ENCODE results near the gene MCUB.
"Not testable (repeated sequence)": the region's sequence is repeated elsewhere in the genome, so short reads cannot be mapped to it uniquely, and the experiment has no call there.

The MCUB gene

GRCh38 chr4:109629775-109630174, 69.7 kb downstream of the MCUB start:
- DNase-seq (ENCODE audit: low spot score) = no peak

DNA sequence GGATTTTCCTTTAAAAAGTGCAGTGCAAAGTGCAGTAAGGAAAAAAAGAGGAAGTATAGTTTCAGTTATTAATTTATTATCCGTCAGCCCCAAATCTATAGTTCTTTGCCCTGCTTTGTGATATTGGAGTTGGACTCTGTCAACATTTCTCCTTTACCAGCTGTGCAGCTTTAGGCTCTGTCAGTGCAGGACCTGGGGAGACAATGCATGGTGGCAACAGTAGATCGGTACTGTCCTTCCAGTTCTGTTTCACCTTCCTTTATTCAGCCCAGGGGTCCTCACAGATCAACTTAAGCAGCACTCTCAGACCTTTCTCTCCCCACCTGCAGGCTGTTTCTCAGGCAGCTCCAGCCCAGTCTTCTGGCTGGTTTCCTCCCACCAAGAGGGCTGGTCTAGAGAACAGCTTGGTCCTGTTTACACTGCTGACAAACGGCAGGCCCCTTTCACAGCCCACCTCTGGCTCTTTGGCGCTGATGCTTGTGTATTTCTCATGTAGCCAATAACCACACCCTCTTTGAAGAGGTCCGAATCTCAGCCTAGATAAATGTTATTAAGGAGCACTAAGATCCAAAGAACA, 71.6 kb downstream of the MCUB start:
- DNase-seq (ENCODE audit: low spot score) = peak; percentile 8

DNA sequence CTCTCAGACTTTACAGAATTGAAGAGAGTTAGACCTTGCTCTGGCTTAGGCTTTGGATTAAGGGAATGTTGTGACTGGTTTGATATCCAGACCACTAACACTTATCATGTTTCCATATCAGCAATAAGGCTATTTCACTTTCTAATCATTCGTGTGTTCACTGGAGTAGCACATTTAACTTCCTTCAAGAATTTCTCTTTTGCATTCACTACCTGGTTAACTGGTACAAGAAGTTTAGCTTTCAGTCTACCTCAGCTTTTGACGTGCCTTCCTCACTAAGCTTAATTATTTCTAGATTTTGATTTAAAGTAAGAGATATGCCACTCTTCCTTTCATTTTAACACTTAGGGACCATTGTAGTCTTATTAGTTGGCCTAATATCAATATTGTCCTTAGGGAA, 80.6 kb downstream of the MCUB start:
- DNase-seq (ENCODE audit: low spot score) = no peak

DNA sequence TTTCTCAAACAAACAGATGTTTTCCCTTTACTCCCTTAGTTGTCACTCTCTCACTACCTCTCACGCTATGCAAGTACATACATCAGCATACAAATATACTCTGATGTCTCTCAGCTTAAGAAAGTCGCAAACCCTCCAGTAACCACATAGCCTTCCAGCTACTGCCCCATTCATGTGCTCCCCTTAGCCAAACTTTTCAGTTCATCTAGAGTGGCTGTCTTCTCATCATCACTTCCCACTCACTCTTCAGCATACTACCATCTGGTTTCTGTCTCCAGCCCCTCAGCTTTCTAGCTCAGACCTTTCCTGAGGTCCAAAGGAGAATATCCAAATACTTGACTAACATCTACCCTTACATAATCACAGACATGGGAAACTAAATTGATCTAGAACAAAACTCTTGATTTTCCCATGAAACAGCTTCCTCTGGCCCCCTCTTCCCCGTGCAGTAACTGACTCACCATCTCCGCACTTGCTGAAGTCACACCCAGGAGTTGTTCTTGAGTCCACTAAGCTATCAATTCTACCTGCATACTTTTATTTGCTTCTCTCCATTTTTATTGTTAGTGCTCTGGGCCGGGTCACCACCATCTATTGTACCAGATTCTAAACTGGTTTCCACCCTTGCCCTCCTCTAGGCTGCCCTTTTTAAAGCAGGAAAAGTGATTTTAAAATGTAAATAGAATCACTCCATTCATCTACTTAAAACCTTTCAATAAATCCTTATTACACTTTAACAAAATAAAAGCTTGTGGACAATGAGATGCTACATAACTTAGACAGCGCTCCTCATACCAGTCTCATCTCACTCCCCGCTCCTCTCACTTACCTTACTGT, 86.0 kb downstream of the MCUB start:
- no peak for DNase-seq (ENCODE audit: low spot score)

- no peak for DNase-seq (ENCODE audit: low spot score)
Observed at GRCh38 chr4:109648266-109648996, 88.4 kb downstream of the MCUB start.

- no peak for DNase-seq (ENCODE audit: low spot score)
Observed at GRCh38 chr4:109648997-109649575, 89.0 kb downstream of the MCUB start.

- no peak for DNase-seq (ENCODE audit: low spot score)
Observed at GRCh38 chr4:109649872-109650271, 89.8 kb downstream of the MCUB start.

- no peak for DNase-seq (ENCODE audit: low spot score)
Observed at GRCh38 chr4:109655396-109655795, 95.3 kb downstream of the MCUB start.

- no peak for DNase-seq (ENCODE audit: low spot score)
Observed at GRCh38 chr4:109657854-109658418, 97.9 kb downstream of the MCUB start.

- no peak for DNase-seq (ENCODE audit: low spot score)
Observed at GRCh38 chr4:109658871-109659410, 98.9 kb downstream of the MCUB start.

- DNase-seq (ENCODE audit: low spot score) = no peak
Observed at GRCh38 chr4:109662116-109662515, 102.1 kb downstream of the MCUB start.

DNA sequence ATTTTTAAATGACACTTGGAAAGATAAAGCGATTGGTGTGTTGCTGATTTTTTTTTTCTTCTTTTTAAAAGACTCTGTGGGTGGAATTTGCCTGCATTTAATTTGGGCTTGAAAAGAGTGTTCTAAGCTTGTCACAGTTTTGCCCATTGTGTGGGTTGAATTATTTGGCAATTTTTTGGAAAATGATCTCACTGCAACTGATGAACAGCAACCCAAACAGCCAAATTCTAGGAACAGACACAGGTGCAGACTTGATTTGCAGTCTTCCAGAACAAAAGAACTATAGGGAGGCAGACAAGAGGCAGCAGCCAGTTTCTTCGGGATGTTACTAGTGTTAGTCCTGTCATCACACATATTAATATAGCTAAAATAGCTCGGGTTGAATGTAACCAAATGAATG, 102.7 kb downstream of the MCUB start:
- DNase-seq (ENCODE audit: low spot score) = no peak

- no peak for DNase-seq (ENCODE audit: low spot score)
Observed at GRCh38 chr4:109665783-109666485, 105.9 kb downstream of the MCUB start.

DNA sequence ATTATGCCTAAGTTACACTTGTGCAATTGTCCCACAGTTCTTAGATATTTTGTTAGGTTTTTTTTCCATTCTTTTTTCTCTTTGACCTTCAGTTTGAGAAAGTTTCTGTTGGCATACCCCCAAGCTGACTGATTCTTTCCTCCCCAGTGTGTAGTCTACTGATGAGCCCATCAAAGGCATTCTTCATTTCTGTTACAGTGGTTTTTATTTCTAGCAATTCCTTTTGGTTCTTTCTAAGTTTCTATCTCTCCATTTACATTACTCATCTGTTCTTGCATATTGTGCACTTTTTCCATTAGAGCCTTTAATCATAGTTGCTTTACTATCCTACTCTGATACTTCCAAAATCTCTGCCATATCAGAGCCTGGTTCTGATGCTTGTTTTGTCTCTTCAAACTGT, 111.3 kb downstream of the MCUB start:
- no peak for DNase-seq (ENCODE audit: low spot score)

- no peak for DNase-seq (ENCODE audit: low spot score)
Observed at GRCh38 chr4:109672169-109672930, 112.3 kb downstream of the MCUB start.

DNA sequence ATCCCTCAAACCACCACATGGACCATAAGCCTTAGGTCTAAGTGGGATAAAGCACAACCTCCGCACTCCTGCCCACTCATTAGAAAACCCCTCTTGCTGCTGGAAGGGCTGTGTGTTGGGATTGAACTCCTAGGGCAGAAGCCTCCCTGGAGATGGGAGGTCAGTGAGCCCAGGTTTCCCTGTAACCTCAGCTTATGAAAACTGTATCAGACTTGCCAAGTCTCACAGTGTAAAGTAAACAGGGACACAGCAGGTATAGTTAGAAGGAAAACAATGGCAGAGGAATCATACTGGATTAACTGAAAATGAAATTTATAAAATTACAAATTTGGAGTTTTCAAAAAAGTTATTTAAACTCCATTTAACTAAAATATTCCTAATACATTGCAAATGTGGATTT, 113.3 kb downstream of the MCUB start:
- no peak for DNase-seq (ENCODE audit: low spot score)

DNA sequence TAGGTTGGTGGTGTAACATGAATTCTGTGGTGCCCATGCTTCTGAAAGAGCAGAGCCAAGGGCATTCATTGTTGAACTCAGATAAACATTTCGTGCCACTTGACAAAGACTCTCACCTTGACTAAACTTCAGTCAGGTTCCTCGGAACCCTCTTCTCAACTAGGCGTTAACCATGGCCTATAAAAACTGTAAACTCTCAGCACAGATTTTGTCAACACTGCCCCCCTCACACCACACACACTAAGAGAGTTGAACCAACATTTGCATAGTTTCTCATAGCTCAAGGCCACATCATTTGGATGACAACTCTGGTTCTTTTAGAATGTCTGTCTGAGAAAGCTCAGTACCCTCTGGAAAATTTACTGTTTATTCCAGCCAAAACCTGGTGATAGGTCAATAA, 115.1 kb downstream of the MCUB start:
- DNase-seq (ENCODE audit: low spot score) = no peak

DNA sequence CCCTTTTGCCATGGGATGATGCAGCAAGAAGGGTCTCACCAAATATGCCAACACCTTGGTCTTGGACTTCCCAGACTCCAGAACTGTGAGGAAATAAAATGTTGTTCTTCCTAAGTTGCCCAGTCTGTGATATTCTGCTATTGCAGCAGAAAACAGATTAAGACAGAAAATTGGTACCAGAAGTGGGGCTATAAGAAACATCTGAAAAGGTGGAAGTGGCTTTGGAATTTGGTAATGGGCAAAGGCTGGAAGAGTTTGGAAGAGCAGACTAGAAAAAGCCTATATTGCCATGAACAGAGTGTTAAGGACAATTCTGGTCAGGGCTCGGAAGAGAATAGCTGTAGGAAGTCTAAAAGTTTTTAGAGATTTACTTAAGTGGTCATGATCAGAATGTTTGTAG, 115.8 kb downstream of the MCUB start:
- no peak for DNase-seq (ENCODE audit: low spot score)

DNA sequence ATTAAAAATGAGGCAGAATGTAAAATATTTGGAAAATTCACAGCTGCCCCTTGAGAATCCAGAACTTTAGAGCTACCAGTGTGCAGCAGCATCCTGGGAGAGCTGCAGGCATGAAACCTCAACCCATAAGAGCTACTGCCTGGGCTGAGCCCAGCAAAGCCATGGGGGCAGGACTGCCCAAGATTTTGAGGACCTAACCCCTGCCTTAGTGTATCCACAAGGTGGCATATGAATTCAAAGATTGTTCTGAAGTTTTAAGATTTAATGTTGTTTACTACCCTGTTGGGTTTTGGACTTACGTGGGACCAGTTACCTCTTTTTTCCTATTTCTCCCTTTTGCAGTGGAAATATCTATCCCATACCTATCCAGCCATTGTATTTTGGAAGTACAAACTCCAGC, 116.8 kb downstream of the MCUB start:
- no peak for DNase-seq (ENCODE audit: low spot score)

DNA sequence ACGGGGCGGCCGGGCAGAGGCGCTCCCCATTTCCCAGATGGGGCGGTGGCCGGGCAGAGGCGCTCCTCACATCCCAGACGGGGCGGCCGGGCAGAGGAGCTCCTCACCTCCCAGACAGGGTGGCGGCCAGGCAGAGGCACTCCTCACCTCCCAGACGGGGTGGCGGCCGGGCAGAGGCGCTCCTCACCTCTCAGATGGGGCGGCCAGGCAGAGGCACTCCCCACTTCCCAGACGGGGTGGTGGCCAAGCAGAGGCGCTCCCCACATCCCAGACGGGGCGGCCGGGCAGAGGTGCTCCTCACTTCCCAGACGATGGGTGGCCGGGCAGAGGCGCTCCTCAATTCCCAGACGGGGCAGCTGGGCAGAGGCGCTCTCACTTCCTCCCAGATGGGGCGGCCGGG, 118.4 kb downstream of the MCUB start:
- DNase-seq (ENCODE audit: low spot score) = not testable (repeated sequence)

- DNase-seq (ENCODE audit: low spot score) = not testable (repeated sequence)
Observed at GRCh38 chr4:109678925-109679324, 118.9 kb downstream of the MCUB start.
